ENCODE data around the gene MAOB.

Gene MAOB

DNA sequence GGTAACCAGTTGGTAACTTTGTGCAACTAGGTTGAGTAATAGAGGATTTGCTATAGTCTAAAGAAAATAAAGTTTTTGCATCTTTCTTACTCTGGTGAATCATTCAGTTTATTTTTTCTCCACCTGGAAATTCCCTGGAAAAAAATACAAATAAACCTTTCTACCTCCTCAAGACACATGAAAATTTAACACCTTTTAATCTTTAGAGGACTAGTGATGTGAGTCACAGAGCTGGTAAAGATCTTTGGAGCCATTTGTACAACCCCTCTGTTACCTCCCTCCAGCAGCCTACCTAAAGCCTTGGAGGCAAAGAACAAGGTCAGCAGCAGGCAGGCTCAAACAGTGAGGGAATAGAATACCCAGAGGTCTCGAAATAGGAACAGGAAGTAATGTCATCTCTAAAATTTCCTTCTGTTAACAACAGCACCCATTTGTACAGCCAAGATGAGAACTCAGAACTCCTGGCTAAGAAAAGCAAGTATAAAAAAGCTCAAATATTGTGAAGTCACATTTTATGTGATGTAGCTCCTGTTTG, 10.2 kb upstream of the MAOB start:
- Histone ChIP-seq H3K27me3 (ENCODE audit: insufficient read depth, poor library complexity, severe bottlenecking) (no peaks in the 10 kb centered on the region), H3K4me3 (replicated peaks; ENCODE audit: insufficient read depth, low read length) (no peak overlapping the region), H3K27ac (replicated peaks) (no peak overlapping the region)
- TF ChIP-seq, protein P1, sequence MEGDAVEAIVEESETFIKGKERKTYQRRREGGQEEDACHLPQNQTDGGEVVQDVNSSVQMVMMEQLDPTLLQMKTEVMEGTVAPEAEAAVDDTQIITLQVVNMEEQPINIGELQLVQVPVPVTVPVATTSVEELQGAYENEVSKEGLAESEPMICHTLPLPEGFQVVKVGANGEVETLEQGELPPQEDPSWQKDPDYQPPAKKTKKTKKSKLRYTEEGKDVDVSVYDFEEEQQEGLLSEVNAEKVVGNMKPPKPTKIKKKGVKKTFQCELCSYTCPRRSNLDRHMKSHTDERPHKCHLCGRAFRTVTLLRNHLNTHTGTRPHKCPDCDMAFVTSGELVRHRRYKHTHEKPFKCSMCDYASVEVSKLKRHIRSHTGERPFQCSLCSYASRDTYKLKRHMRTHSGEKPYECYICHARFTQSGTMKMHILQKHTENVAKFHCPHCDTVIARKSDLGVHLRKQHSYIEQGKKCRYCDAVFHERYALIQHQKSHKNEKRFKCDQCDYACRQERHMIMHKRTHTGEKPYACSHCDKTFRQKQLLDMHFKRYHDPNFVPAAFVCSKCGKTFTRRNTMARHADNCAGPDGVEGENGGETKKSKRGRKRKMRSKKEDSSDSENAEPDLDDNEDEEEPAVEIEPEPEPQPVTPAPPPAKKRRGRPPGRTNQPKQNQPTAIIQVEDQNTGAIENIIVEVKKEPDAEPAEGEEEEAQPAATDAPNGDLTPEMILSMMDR (IDR thresholded peaks at IDR 0.05; ENCODE audit: insufficient read depth, low read length), result no peak
- no peak for TF ChIP-seq REST (IDR thresholded peaks at IDR 0.05; ENCODE audit: insufficient replicate concordance, low read depth)
- no peak for DNase-seq (ENCODE audit: low read depth in 1 of 2, low spot score in 1 of 2)

- TF ChIP-seq SPI1 (IDR thresholded peaks at IDR 0.05; ENCODE audit: borderline replicate concordance, low read depth), result no peak
- TF ChIP-seq POLR2AphosphoS5 (IDR thresholded peaks at IDR 0.05; ENCODE audit: low read depth), result no peak
- TF ChIP-seq, protein P1 (IDR thresholded peaks at IDR 0.05; ENCODE audit: insufficient read depth, low read length), result no peak
- TF ChIP-seq GABPA (IDR thresholded peaks at IDR 0.05; ENCODE audit: low read depth), result no peak
- no peak for TF ChIP-seq REST (IDR thresholded peaks at IDR 0.05; ENCODE audit: insufficient replicate concordance, low read depth)
- DNase-seq (ENCODE audit: low read depth in 1 of 2, low spot score in 1 of 2), result no peak
- peaks cover 3% of the 10 kb centered on the region for H3K27me3 ChIP-seq (ENCODE audit: insufficient read depth, poor library complexity, severe bottlenecking)
- H3K4me3 ChIP-seq (replicated peaks; ENCODE audit: insufficient read depth, low read length), result no peak overlapping the region
- H3K27ac ChIP-seq (replicated peaks), result no peak overlapping the region
Observed at GRCh38 chrX:43885617-43886016, 3.4 kb upstream of the MAOB start.

DNA sequence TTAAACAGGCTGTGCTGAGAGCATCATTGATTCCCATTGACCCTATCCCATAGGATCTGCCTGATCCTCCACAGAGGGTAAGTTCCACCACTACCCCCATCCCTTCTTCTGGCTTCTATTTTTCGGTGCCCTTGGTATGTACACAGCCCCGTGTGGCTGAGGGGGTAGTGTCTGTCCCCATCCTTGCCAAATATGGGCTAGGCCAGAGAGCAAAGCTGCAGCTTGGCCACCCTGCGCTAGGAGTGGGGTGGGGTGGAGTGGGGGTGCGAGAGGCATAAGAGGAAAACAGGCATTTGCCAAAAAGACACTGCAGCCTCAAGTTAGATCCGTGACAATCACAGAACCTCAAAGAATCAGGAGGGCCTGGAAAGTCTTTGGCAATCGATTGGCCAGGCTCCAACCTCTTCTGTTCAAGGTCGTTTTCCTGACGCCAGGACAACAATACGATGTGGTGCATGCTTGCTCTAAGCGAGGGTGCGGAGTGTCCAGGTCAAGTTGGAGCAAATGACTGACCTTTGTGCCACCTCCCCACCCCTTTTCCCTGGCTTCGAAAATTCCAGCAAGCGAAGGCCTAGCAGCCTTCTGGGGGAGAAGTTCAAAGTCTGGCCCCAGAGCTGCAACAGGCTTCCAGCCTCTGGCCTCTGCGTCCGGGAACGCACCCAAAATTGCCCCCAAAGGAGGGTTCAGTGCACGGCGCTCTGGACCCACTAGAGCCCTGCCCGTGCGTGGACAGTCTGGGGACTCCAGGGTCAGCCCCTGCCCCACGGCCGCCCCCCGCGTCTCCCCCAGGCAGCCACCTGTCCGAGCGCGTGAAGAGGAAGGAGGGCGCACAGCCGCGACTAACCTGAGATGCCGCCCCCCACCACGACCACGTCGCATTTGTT, 598 bp downstream of the MAOB start:
- peaks cover 3% of the 10 kb centered on the region for H3K27me3 ChIP-seq (ENCODE audit: insufficient read depth, poor library complexity, severe bottlenecking)
- TF ChIP-seq POLR2AphosphoS5 (IDR thresholded peaks at IDR 0.05; ENCODE audit: low read depth) (no peak), SPI1 (IDR thresholded peaks at IDR 0.05; ENCODE audit: borderline replicate concordance, low read depth) (no peak), GABPA (IDR thresholded peaks at IDR 0.05; ENCODE audit: low read depth) (no peak), REST (IDR thresholded peaks at IDR 0.05; ENCODE audit: insufficient replicate concordance, low read depth) (no peak)
- TF ChIP-seq, protein P1 (IDR thresholded peaks at IDR 0.05; ENCODE audit: insufficient read depth, low read length), result no peak
- no peak overlapping the region for H3K27ac ChIP-seq (replicated peaks)
- no peak for DNase-seq (ENCODE audit: low read depth in 1 of 2, low spot score in 1 of 2)
- no peak overlapping the region for H3K4me3 ChIP-seq (replicated peaks; ENCODE audit: insufficient read depth, low read length)
